Measurements from ENCODE around the gene LYPD1. TPM values are rescaled to one million over a fixed set of nuclear protein-coding genes. Genes with fewer than 3 reads are reported as not detected.

The LYPD1 gene
- total and polyA plus RNA-seq, 9 donors: 4.7 to 23.5 (median 7.4) TPM

- Histone ChIP-seq H3K4me3 (ENCODE audit: low read length) (no peak overlapping the region), H3K36me3 (ENCODE audit: control insufficient read depth, insufficient read depth, low read length) (no peaks in the 10 kb centered on the region), H3K4me1 (ENCODE audit: control insufficient read depth, insufficient read depth, low read length) (no peaks in the 10 kb centered on the region), H3K27me3 (ENCODE audit: control insufficient read depth, insufficient read depth, low read length) (no peaks in the 10 kb centered on the region), H3K9me3 (replicated peaks; ENCODE audit: control insufficient read depth, low read depth, low read length) (no peaks in the 10 kb centered on the region), H3K27ac (ENCODE audit: low read length) (no peak overlapping the region)
- no peak for DNase-seq
- no CpG with 5 or more reads among the region's 1 CpG for WGBS (ENCODE audit: insufficient coverage)
Observed at GRCh38 chr2:132692816-132693215, 22.8 kb upstream of the LYPD1 start.

- no peak for DNase-seq
- H3K27ac ChIP-seq (ENCODE audit: low read length): no peak overlapping the region
- 100% methylated on average over 2 of the region's 4 CpGs for WGBS (ENCODE audit: insufficient coverage)
Observed at GRCh38 chr2:132691556-132691955, 21.6 kb upstream of the LYPD1 start.

GRCh38 chr2:132690664-132691303 is 20.8 kb upstream of the LYPD1 start:
- Histone ChIP-seq H3K27ac (ENCODE audit: low read length) (no peak overlapping the region), H3K27me3 (ENCODE audit: control insufficient read depth, insufficient read depth, low read length) (no peaks in the 10 kb centered on the region), H3K4me1 (ENCODE audit: control insufficient read depth, insufficient read depth, low read length) (no peaks in the 10 kb centered on the region), H3K4me3 (ENCODE audit: low read length) (no peak overlapping the region), H3K36me3 (ENCODE audit: control insufficient read depth, insufficient read depth, low read length) (no peaks in the 10 kb centered on the region), H3K9me3 (replicated peaks; ENCODE audit: control insufficient read depth, low read depth, low read length) (no peaks in the 10 kb centered on the region)
- WGBS (ENCODE audit: insufficient coverage): 63% methylated on average over 1 of the region's 1 CpG
- DNase-seq: no peak

More at GRCh38 chr2:132691556-132691955, 21.6 kb upstream of the LYPD1 start:
- no peaks in the 10 kb centered on the region for H3K36me3 ChIP-seq (ENCODE audit: control insufficient read depth, insufficient read depth, low read length)
- no peak overlapping the region for H3K4me3 ChIP-seq (ENCODE audit: low read length)
- no peaks in the 10 kb centered on the region for H3K9me3 ChIP-seq (replicated peaks; ENCODE audit: control insufficient read depth, low read depth, low read length)
- H3K27me3 ChIP-seq (ENCODE audit: control insufficient read depth, insufficient read depth, low read length): no peaks in the 10 kb centered on the region
- no peaks in the 10 kb centered on the region for H3K4me1 ChIP-seq (ENCODE audit: control insufficient read depth, insufficient read depth, low read length)

GRCh38 chr2:132681766-132682165 is 11.8 kb upstream of the LYPD1 start:
- Histone ChIP-seq H3K27ac (ENCODE audit: low read length) (no peak overlapping the region), H3K4me3 (ENCODE audit: low read length) (no peak overlapping the region), H3K4me1 (ENCODE audit: control insufficient read depth, insufficient read depth, low read length) (no peaks in the 10 kb centered on the region), H3K36me3 (ENCODE audit: control insufficient read depth, insufficient read depth, low read length) (no peaks in the 10 kb centered on the region), H3K27me3 (ENCODE audit: control insufficient read depth, insufficient read depth, low read length) (no peaks in the 10 kb centered on the region), H3K9me3 (replicated peaks; ENCODE audit: control insufficient read depth, low read depth, low read length) (no peaks in the 10 kb centered on the region)
- DNase-seq: no peak
- WGBS (ENCODE audit: insufficient coverage): no CpG with 5 or more reads among the region's 1 CpG

GRCh38 chr2:132680544-132680943 is 10.5 kb upstream of the LYPD1 start:
- H3K27ac ChIP-seq (ENCODE audit: low read length): no peak overlapping the region
- H3K9me3 ChIP-seq (replicated peaks; ENCODE audit: control insufficient read depth, low read depth, low read length): no peaks in the 10 kb centered on the region
- DNase-seq: no peak
- H3K36me3 ChIP-seq (ENCODE audit: control insufficient read depth, insufficient read depth, low read length): no peaks in the 10 kb centered on the region
- 89% methylated on average over 3 of the region's 3 CpGs for WGBS (ENCODE audit: insufficient coverage)
- H3K4me1 ChIP-seq (ENCODE audit: control insufficient read depth, insufficient read depth, low read length): no peaks in the 10 kb centered on the region
- no peaks in the 10 kb centered on the region for H3K27me3 ChIP-seq (ENCODE audit: control insufficient read depth, insufficient read depth, low read length)
- no peak overlapping the region for H3K4me3 ChIP-seq (ENCODE audit: low read length)

GRCh38 chr2:132678483-132678882 is 8.5 kb upstream of the LYPD1 start:
- Histone ChIP-seq H3K27ac (ENCODE audit: low read length) (no peak overlapping the region), H3K36me3 (ENCODE audit: control insufficient read depth, insufficient read depth, low read length) (no peaks in the 10 kb centered on the region), H3K9me3 (replicated peaks; ENCODE audit: control insufficient read depth, low read depth, low read length) (no peaks in the 10 kb centered on the region), H3K4me3 (ENCODE audit: low read length) (no peak overlapping the region), H3K27me3 (ENCODE audit: control insufficient read depth, insufficient read depth, low read length) (peaks cover 2% of the 10 kb centered on the region), H3K4me1 (ENCODE audit: control insufficient read depth, insufficient read depth, low read length) (no peaks in the 10 kb centered on the region)
- DNase-seq: no peak
- no CpG with 5 or more reads among the region's 2 CpGs for WGBS (ENCODE audit: insufficient coverage)

- H3K9me3 ChIP-seq (replicated peaks; ENCODE audit: control insufficient read depth, low read depth, low read length): no peaks in the 10 kb centered on the region
- H3K27me3 ChIP-seq (ENCODE audit: control insufficient read depth, insufficient read depth, low read length): peaks cover 2% of the 10 kb centered on the region
- H3K4me3 ChIP-seq (ENCODE audit: low read length): no peak overlapping the region
- 33% methylated on average over 1 of the region's 5 CpGs for WGBS (ENCODE audit: insufficient coverage)
- no peak for DNase-seq
- H3K4me1 ChIP-seq (ENCODE audit: control insufficient read depth, insufficient read depth, low read length): no peaks in the 10 kb centered on the region
- H3K27ac ChIP-seq (ENCODE audit: low read length): no peak overlapping the region
- no peaks in the 10 kb centered on the region for H3K36me3 ChIP-seq (ENCODE audit: control insufficient read depth, insufficient read depth, low read length)
Observed at GRCh38 chr2:132677661-132678060, 7.7 kb upstream of the LYPD1 start.

- WGBS (ENCODE audit: insufficient coverage): no CpG with 5 or more reads among the region's 2 CpGs
- Histone ChIP-seq H3K4me3 (ENCODE audit: low read length) (no peak overlapping the region), H3K27me3 (ENCODE audit: control insufficient read depth, insufficient read depth, low read length) (peaks cover 2% of the 10 kb centered on the region), H3K27ac (ENCODE audit: low read length) (no peak overlapping the region), H3K9me3 (replicated peaks; ENCODE audit: control insufficient read depth, low read depth, low read length) (no peaks in the 10 kb centered on the region), H3K4me1 (ENCODE audit: control insufficient read depth, insufficient read depth, low read length) (no peaks in the 10 kb centered on the region), H3K36me3 (ENCODE audit: control insufficient read depth, insufficient read depth, low read length) (no peaks in the 10 kb centered on the region)
- DNase-seq: peak; percentile 22
Observed at GRCh38 chr2:132676999-132677398, 7.0 kb upstream of the LYPD1 start.

- peak; percentile 18 for DNase-seq
- peaks cover 46% of the 10 kb centered on the region for H3K27me3 ChIP-seq (ENCODE audit: control insufficient read depth, insufficient read depth, low read length)
- H3K27ac ChIP-seq (ENCODE audit: low read length): no peak overlapping the region
- peak overlapping the region; percentile 39 for H3K4me3 ChIP-seq (ENCODE audit: low read length)
- no peaks in the 10 kb centered on the region for H3K9me3 ChIP-seq (replicated peaks; ENCODE audit: control insufficient read depth, low read depth, low read length)
- no peaks in the 10 kb centered on the region for H3K36me3 ChIP-seq (ENCODE audit: control insufficient read depth, insufficient read depth, low read length)
- peaks cover 30% of the 10 kb centered on the region for H3K4me1 ChIP-seq (ENCODE audit: control insufficient read depth, insufficient read depth, low read length)
- WGBS (ENCODE audit: insufficient coverage): 5% methylated on average over 21 of the region's 23 CpGs
Observed at GRCh38 chr2:132671151-132671835, 1.3 kb upstream of the LYPD1 start.

- peaks cover 30% of the 10 kb centered on the region for H3K4me1 ChIP-seq (ENCODE audit: control insufficient read depth, insufficient read depth, low read length)
- 0% methylated on average over 29 of the region's 44 CpGs for WGBS (ENCODE audit: insufficient coverage)
Observed at GRCh38 chr2:132670496-132671150, 618 bp upstream of the LYPD1 start.

More at GRCh38 chr2:132670496-132671150, 618 bp upstream of the LYPD1 start:
- no peaks in the 10 kb centered on the region for H3K9me3 ChIP-seq (replicated peaks; ENCODE audit: control insufficient read depth, low read depth, low read length)
- DNase-seq: peak; percentile 23
- H3K36me3 ChIP-seq (ENCODE audit: control insufficient read depth, insufficient read depth, low read length): no peaks in the 10 kb centered on the region
- no peak overlapping the region for H3K27ac ChIP-seq (ENCODE audit: low read length)
- H3K4me3 ChIP-seq (ENCODE audit: low read length): peak overlapping the region; percentile 39
- peaks cover 49% of the 10 kb centered on the region for H3K27me3 ChIP-seq (ENCODE audit: control insufficient read depth, insufficient read depth, low read length)
